Astrocyte of the spinal cord (primary cell): ENCODE measurements around the gene ADGRE2.

ENCODE experiments used
- DNase-seq: peaks from one replicate; pipeline ENCODE4 v3.0.0; 2011; ENCODE audit warnings: low read depth, low spot score
- H3K4me3 ChIP-seq: 2 replicates; pipeline ENCODE4 v1.5.1; 2011; ENCODE audit warnings: low read depth, mild to moderate bottlenecking, low read length, moderate library complexity
- in situ Hi-C: cut with HindIII; loops from 2 replicates; pipeline ENCODE4 v1.10.0; 2017; ENCODE audit warnings: low sequenced_read_pairs
- TF ChIP-seq, protein P1 (sequence below): IDR thresholded peaks from 2 replicates; pipeline ENCODE4 v1.5.1; 2012; ENCODE audit warnings: low read depth, mild to moderate bottlenecking, low read length, inconsistent platforms

Gene ADGRE2

DNA sequence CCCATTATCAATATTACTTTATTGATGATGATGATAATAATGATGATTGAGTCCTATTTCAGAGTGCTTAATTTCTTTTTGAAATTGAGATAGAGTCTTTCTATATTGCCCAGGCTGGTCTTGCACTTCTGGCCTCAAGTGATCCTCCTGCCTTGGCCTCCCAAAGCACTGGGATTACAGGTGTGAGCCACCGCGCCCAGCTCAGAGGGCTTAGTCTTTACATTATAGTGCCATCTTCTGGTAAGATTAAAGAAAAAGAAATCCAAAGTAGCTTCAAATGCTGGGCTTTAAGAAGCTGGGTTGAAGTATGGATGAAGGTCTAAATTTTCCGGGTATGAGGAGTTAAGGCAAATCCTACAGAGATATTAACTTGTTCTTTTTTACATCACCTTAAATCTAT, 91.9 kb downstream of the ADGRE2 start:
- no peak overlapping the region for H3K4me3 ChIP-seq
- DNase-seq = peak; percentile 13
- in situ Hi-C loops = no loop called here
- TF ChIP-seq, protein P1, sequence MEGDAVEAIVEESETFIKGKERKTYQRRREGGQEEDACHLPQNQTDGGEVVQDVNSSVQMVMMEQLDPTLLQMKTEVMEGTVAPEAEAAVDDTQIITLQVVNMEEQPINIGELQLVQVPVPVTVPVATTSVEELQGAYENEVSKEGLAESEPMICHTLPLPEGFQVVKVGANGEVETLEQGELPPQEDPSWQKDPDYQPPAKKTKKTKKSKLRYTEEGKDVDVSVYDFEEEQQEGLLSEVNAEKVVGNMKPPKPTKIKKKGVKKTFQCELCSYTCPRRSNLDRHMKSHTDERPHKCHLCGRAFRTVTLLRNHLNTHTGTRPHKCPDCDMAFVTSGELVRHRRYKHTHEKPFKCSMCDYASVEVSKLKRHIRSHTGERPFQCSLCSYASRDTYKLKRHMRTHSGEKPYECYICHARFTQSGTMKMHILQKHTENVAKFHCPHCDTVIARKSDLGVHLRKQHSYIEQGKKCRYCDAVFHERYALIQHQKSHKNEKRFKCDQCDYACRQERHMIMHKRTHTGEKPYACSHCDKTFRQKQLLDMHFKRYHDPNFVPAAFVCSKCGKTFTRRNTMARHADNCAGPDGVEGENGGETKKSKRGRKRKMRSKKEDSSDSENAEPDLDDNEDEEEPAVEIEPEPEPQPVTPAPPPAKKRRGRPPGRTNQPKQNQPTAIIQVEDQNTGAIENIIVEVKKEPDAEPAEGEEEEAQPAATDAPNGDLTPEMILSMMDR = no peak

DNA sequence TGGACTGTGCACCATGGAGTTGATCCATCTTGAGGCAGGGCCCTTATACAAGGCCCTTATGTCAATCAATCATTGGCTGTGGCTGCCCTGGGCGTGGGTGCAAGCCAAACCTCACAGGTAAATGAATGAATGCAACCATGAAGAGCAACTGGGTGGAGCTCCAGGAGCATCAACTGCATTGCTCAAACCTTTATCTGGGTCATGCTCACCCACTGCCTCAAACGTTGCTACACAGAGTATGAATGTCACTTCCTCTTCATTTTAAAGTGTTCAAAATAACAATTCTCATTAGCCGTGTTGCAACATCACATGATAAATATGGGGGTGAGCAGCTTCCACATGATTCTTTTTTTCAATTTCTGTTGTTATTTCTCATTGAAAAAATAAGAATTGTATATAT, 94.9 kb downstream of the ADGRE2 start:
- no peak overlapping the region for H3K4me3 ChIP-seq
- DNase-seq = no peak
- in situ Hi-C loops = no loop called here
- TF ChIP-seq, protein P1 = no peak
